Stimulated activated memory B cell treated with anti-CD40 and anti-IgM and Interleukin-4, amounts not matched to agents 10 μg/mL and 1 μg/mL and 100 μg/mL, for 72 hours (primary cell): ENCODE measurements around the gene IL19.

Source experiments
- ATAC-seq: fragments of 150-1000 bp; cut with Tn5 transposase; 2 replicates; pipeline ENCODE4 v1.10.0; 2021
- H3K27ac Mint-ChIP-seq: one replicate; pipeline ENCODE4 v1.8.0; 2022; ENCODE audit warnings: mild to moderate bottlenecking, mixed read lengths
- H3K27me3 Mint-ChIP-seq: one replicate; pipeline ENCODE4 v1.8.0; 2022; ENCODE audit warnings: mixed read lengths
- H3K36me3 Mint-ChIP-seq: one replicate; pipeline ENCODE4 v1.8.0; 2022; ENCODE audit warnings: mixed read lengths
- H3K4me1 Mint-ChIP-seq: one replicate; pipeline ENCODE4 v1.8.0; 2022; ENCODE audit warnings: mixed read lengths
- H3K4me3 Mint-ChIP-seq: one replicate; pipeline ENCODE4 v1.8.0; 2022; ENCODE audit warnings: mild to moderate bottlenecking, moderate library complexity, mixed read lengths
- H3K9me3 Mint-ChIP-seq: one replicate; pipeline ENCODE4 v1.8.0; 2022; ENCODE audit warnings: mixed read lengths

The IL19 gene

DNA sequence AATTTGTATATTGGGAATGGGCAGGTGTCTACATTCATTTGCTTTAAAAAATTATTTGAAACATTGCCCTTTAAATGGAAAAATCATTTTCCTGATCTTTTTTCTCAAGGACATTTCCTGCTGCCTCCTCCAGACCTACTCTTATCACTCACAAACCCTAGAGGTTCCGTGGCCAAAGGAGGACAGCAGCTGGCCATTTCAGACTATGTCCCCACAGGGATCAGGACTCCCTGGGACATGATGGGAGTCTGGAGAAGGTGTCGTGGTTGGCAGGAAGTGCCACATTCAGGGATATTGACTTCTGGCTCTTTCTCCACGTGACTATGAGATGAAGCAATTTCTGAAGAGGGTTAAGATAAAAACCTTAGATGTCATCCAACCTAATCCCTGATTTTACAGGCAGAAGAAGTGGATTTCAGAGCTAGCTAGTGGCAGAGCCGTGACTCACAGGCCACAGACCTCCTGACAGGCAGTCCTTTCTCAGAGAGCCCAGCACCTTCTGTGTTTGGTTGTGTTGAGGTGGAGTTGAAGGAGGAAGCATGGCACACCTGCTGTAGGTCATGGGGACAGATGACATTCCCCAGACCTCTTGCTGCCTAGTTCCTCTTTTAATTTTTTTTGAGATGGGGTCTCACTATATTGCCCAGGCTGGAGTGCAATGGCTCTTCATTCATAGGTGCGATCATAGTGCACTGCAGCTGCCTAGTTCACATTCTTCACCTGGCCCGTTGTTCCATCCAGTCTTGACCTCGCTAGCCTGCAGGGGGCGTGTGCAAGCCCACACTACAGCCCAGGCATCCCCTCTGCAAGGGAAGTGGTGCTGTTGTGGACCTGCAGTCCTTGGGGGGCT is 27.2 kb downstream of the IL19 start:
- peak; percentile 38 for ATAC-seq
- H3K4me1 Mint-ChIP-seq, result peaks cover 65% of the 10 kb centered on the region
- H3K27me3 Mint-ChIP-seq, result no peaks in the 10 kb centered on the region
- no peaks in the 10 kb centered on the region for H3K36me3 Mint-ChIP-seq
- peak overlapping the region; percentile 19 for H3K27ac Mint-ChIP-seq
- no peak overlapping the region for H3K4me3 Mint-ChIP-seq
- peaks cover 2% of the 10 kb centered on the region for H3K9me3 Mint-ChIP-seq

DNA sequence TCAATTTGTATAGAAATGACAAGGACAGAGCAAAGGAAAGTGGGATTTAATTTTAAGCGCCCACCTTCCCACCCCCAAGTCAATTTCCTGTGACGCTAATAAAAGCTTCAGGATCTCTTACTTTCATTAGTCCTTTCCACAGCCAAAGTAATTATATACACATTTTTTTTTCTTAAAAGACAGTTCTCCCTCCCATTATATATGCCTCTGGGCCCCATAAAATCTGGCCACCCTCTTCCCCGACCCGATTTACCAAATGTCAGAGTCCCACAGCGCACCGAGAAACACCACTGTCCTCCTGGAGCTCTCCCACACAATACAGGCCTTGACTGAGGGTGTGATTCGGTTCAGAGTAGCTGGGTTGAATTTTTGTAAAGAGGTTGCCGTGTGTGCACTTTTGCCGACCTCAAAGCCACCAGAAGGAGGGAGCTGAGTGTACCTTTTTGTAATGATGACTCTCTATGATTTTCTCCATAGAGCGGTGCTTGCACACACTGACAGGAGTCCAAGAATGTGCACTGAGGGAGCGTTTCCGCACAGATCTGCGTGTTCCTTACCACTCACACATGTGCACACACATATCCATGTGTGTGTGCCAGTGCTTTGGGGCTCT is 27.9 kb downstream of the IL19 start:
- Mint-ChIP-seq H3K36me3 (no peaks in the 10 kb centered on the region), H3K4me3 (no peak overlapping the region)
- no peak for ATAC-seq

DNA sequence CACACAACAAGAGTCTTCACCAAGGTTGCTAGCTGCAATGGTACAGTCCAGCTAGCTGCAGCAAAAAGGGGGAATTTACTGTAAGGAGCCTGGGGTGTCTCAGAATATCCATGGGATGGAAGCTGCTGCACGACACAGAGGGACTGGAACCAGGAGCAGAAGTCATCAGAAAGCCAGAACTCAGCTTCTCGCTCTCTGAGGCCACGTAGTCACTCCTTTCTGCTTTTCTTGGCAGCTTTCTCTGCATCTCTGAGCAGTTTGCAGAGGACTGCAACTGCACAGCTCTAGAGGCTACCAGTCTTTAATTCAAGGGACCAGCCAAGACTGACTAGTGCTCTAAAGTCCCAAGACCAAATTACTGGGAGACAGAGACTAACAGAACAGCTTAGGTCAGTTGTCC is 28.7 kb downstream of the IL19 start:
- Mint-ChIP-seq H3K4me1 (peaks cover 63% of the 10 kb centered on the region), H3K27ac (no peak overlapping the region), H3K36me3 (no peaks in the 10 kb centered on the region)

More for the DNA sequence above, 27.9 kb downstream of the IL19 start:
- Mint-ChIP-seq H3K4me1 (peaks cover 65% of the 10 kb centered on the region), H3K27ac (no peak overlapping the region), H3K27me3 (no peaks in the 10 kb centered on the region), H3K9me3 (peaks cover 2% of the 10 kb centered on the region)

DNA sequence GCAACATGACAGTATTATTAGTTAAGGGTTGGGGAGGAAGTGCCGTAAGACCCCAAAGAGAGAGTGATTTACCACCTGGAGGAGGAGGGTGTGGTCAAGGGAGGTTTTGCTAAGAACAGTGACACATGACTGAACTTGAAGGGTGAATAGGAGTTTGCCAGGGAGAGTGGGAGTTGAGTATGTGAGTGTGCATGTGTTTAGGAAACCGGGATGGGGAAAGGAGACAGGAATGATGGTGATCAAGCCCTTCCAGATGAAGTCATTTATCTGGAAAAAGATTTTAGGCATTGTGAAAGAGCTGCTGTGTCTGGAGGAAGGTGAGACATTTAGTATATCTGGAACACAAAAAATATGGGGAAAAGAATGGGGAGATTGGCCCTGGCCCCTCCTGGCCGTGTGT is 29.8 kb downstream of the IL19 start:
- Mint-ChIP-seq H3K9me3 (no peaks in the 10 kb centered on the region), H3K27ac (no peak overlapping the region), H3K4me1 (peaks cover 52% of the 10 kb centered on the region), H3K4me3 (no peak overlapping the region), H3K36me3 (no peaks in the 10 kb centered on the region), H3K27me3 (no peaks in the 10 kb centered on the region)
- no peak for ATAC-seq

More for the DNA sequence above, 28.7 kb downstream of the IL19 start:
- H3K9me3 Mint-ChIP-seq, result peaks cover 1% of the 10 kb centered on the region
- no peak overlapping the region for H3K4me3 Mint-ChIP-seq
- ATAC-seq, result no peak
- H3K27me3 Mint-ChIP-seq, result no peaks in the 10 kb centered on the region

DNA sequence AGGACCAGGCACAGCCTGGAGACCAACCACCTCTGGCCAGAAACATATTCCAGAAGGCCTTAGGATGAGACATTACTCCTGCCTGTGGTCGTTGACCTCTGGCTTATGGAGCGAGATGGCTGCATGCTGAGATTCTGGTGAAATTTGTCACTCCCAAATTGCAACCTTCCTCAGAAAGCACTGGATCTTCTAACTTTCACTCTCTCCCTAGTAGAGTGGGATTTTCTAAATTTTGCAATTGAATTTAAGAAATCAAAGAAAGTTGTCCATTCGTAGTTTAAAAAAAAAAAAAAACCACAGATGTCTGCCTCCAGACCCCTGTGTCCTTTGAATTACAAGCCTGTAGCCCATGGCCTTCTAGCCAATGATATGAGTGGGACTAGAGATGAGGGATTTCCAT is 30.3 kb downstream of the IL19 start:
- peaks cover 48% of the 10 kb centered on the region for H3K4me1 Mint-ChIP-seq
- H3K27me3 Mint-ChIP-seq, result no peaks in the 10 kb centered on the region
- no peaks in the 10 kb centered on the region for H3K9me3 Mint-ChIP-seq
- no peak for ATAC-seq
- H3K4me3 Mint-ChIP-seq, result no peak overlapping the region
- H3K27ac Mint-ChIP-seq, result no peak overlapping the region
- no peaks in the 10 kb centered on the region for H3K36me3 Mint-ChIP-seq

DNA sequence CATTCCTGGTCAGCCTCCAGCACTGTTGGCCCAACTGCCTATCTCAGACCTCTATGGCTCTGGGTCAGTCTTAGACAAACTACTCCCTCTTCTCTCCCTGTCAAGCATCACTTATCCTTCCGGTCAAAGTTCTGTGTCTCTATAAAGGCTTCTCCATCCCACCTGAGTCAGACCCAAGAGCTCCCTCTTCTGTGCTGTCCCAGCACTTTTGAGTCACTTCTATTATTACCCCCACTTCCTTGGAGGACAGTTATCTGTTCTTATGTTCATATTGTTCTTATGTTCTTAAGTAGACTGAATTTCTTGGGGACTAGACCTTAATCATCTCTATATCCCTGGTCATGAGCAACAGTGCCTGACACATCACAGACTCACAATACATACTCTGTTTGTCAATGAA is 30.9 kb downstream of the IL19 start:
- Mint-ChIP-seq H3K27ac (peak overlapping the region; percentile 12), H3K9me3 (no peaks in the 10 kb centered on the region), H3K36me3 (no peaks in the 10 kb centered on the region), H3K4me1 (peaks cover 48% of the 10 kb centered on the region), H3K4me3 (no peak overlapping the region), H3K27me3 (no peaks in the 10 kb centered on the region)
- no peak for ATAC-seq

DNA sequence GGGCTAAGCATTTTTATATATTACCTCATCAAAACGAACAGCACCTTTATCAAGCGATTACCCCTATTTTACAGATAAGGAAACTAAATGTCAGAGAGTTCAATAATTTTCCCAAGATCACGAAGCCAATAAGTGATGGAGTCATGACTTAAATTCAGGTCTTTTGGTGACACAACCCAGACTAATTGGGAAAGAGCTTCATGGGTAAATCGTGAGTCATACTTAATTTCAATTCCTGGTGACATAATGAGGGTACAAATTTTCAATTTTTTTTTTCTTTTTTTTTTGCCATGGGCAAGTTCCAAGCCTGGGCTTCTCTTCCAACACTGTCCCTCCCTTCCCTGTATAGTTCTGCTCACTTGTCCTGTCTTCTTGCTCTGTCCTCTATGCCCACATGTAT is 31.8 kb downstream of the IL19 start:
- Mint-ChIP-seq H3K27ac (peak overlapping the region; percentile 46), H3K4me1 (peaks cover 46% of the 10 kb centered on the region), H3K4me3 (no peak overlapping the region), H3K36me3 (no peaks in the 10 kb centered on the region), H3K9me3 (no peaks in the 10 kb centered on the region), H3K27me3 (no peaks in the 10 kb centered on the region)
- no peak for ATAC-seq

DNA sequence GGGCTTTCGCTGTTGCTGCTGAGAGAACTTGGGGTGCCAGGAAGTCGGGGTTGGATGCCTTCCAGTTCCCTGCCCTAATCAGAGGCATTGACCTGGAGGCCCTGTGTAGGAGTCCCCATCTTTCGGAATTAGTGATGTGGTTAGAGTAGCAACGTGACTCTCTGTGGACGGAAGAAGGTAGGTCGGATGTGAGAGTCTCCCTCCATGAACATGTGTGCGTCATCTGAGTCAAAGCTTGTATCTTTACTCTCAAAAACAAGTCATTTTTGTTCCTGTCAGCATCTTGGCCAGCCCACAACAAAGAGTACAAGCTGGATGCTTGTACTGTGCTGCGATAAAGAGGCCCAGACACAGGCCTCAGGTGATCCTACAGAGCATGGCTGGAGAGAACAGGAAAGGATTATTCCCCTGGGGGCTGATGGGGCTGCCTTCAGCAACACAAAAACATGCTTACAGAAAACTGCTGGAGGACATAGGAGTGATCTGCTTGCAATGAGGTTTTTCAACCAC is 32.7 kb downstream of the IL19 start:
- Mint-ChIP-seq H3K9me3 (no peaks in the 10 kb centered on the region), H3K27me3 (no peaks in the 10 kb centered on the region), H3K4me1 (peaks cover 41% of the 10 kb centered on the region), H3K36me3 (no peaks in the 10 kb centered on the region), H3K4me3 (no peak overlapping the region), H3K27ac (peak overlapping the region; percentile 46)
- ATAC-seq, result peak; percentile 97

DNA sequence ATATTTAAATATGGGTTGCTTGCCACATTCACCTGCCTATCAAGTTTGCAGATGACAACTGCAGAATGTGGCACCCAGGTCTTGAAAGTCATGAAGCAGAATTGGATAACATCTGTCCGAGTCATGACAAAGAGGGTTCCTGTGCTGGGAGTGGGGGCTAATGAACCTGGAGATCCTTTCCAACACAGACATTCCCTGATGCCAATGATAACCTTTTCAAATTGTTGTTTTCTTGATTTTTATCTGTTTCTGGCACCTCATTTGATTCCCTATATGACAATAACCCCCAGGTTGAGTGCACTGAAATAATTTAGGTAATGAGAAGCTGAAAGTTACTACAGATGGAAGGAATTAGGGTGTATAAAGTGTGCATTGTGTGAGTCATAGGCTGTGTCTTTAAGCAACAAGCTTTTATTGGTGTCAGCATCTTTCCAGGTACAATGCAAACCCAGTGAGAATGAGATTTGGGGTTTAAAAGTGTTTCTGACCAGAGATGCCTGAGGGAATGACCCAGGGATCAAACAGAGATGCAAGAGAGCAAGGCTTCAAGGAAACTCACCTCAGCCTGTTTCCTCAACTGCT is 33.7 kb downstream of the IL19 start:
- Mint-ChIP-seq H3K27ac (peak overlapping the region; percentile 46), H3K9me3 (no peaks in the 10 kb centered on the region), H3K4me3 (no peak overlapping the region), H3K27me3 (no peaks in the 10 kb centered on the region), H3K36me3 (no peaks in the 10 kb centered on the region), H3K4me1 (peaks cover 48% of the 10 kb centered on the region)
- ATAC-seq, result no peak

DNA sequence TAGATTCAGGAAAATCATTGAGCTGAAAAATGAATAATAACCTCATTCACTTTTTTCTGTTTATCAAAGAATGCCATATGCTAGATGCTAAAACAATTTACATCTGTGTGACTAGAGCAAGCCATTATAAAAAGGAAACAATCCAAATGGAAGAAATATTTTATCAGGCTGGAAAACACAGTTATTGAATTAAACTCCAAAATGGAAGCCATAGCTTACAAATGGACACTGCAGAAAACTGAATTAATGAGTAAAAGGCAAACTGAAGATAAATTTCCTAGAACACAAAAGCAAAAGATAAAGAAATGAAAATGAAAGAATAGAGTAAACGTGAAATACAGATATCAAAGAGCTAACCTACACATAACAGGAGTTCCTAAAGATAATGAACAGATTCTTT is 34.8 kb downstream of the IL19 start:
- no peak overlapping the region for H3K27ac Mint-ChIP-seq
- no peaks in the 10 kb centered on the region for H3K36me3 Mint-ChIP-seq
- H3K4me1 Mint-ChIP-seq, result peaks cover 43% of the 10 kb centered on the region
- no peaks in the 10 kb centered on the region for H3K9me3 Mint-ChIP-seq
- no peaks in the 10 kb centered on the region for H3K27me3 Mint-ChIP-seq
- H3K4me3 Mint-ChIP-seq, result no peak overlapping the region
- no peak for ATAC-seq

DNA sequence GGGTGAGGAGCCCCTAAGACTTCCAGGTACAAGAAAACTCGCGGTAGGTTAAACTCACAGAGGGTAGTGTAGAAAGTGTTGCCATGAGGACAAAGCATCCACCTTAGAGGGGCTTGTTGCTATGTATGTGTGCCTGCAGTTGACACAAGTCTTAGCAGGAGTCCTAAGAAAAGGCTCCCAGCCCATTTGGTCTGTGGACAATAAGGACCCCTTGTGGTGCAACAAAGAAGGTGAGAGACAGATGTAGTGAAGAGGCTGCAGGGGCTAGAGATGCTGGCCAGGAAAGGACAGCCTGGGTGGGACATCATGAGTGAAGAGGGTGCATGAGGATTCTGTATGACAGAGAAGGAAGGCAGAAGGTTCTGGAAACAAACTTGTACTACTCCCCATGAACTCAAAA is 38.0 kb downstream of the IL19 start:
- Mint-ChIP-seq H3K4me3 (no peak overlapping the region), H3K9me3 (no peaks in the 10 kb centered on the region), H3K36me3 (no peaks in the 10 kb centered on the region), H3K27ac (no peak overlapping the region), H3K27me3 (no peaks in the 10 kb centered on the region), H3K4me1 (peaks cover 21% of the 10 kb centered on the region)
- ATAC-seq, result peak; percentile 88

DNA sequence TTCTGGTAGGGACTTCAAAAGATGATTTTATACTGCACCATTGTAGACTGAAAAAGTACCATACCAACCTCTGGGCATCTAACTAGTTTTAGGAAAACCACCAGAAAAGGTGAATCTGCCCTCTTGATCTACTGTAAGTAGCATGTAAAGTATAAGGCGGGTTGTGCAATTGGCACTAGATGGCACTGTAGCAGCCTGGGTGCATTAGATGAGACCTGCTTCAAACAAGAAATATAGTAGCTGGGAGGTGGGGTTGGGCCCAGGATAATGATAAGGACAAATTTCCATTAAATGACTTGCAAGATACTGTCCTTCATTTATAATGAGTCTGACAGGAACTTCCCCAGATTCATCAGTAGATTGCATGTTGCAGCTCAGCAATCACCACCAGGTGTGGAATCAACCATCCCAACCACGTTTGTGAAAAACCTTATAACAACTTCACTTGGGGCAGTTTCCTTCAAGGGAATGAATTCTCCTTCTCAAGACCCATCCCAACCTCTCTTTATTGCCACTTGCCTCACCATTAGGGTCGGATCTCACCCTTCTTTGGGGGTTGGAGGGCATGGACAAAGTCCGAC is 39.0 kb downstream of the IL19 start:
- no peak for ATAC-seq
- Mint-ChIP-seq H3K9me3 (no peaks in the 10 kb centered on the region), H3K36me3 (no peaks in the 10 kb centered on the region), H3K4me1 (peaks cover 27% of the 10 kb centered on the region), H3K27me3 (no peaks in the 10 kb centered on the region), H3K27ac (no peak overlapping the region), H3K4me3 (no peak overlapping the region)

DNA sequence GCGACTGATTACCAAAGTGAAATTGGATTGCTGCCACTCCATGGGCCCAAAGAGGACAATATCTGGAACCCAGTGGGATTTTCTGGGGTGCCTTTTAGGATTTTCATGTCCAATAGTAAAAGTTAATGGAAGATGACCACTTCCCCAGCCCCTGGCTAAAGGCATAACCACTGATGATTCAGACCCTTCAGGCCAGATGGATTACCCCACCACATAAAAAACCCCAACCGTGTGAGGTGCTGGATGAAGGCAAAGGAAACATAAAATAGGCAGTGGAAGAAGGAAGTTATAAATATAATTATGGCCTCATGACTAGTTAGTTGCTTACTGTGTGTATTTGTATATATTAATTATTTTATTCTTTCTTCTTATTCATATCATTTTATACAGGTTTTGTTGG is 41.9 kb downstream of the IL19 start:
- no peak for ATAC-seq
- peaks cover 48% of the 10 kb centered on the region for H3K4me1 Mint-ChIP-seq

DNA sequence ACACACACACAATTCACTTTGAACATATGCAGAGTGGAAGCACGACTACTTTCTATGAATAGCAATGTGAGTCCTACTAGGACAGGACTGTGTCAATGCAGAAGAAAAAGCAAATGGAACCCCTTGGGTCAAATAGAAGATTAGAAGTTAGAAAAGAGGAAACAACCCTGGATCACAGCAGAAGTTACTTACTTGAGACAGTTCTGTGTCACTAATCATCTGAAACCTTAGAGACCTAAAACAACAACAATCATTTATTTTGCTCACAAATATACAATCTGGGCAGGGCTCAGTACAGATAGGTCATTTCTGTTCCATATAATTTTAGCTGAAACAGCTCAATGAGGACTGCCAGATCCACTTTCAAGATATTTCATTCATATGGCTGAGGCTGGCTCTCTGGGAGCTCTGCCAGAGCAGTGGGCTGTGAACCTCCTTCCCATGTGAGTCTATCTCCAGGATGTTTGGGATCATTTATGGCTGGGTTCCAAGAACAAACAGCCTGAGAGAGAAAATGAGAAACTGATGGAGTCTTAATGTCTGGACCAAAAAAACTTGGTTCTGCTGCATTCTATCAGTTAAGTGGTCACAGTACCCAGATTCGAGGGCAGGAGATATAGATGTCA is 44.3 kb downstream of the IL19 start:
- Mint-ChIP-seq H3K9me3 (peaks cover 4% of the 10 kb centered on the region), H3K4me1 (peaks cover 38% of the 10 kb centered on the region), H3K4me3 (no peak overlapping the region), H3K27ac (peak overlapping the region; percentile 54), H3K36me3 (no peaks in the 10 kb centered on the region), H3K27me3 (no peaks in the 10 kb centered on the region)
- ATAC-seq, result peak; percentile 76

More for the DNA sequence above, 41.9 kb downstream of the IL19 start:
- Mint-ChIP-seq H3K36me3 (no peaks in the 10 kb centered on the region), H3K27ac (no peak overlapping the region), H3K4me3 (no peak overlapping the region), H3K27me3 (no peaks in the 10 kb centered on the region), H3K9me3 (peaks cover 4% of the 10 kb centered on the region)
